Sciatic nerve (tissue), 2 donors: ENCODE data around the gene APBB2. TPM values are rescaled to one million over a fixed set of nuclear protein-coding genes. Genes with fewer than 3 reads are reported as not detected.

Experiments used
- ATAC-seq: fragments of 200-7000 bp; cut with Tn5 transposase; one replicate; pipeline ENCODE4 v1.9.1; 2020; ENCODE audit warnings: mild to moderate bottlenecking, moderate library complexity
- DNase-seq: peaks from one replicate; pipeline ENCODE4 v3.0.0-alpha.2; 2020; ENCODE audit warnings: low spot score
- intact Hi-C: fragments of 100-400 bp; cut with DNase I; formaldehyde crosslinking; loops from one replicate; pipeline ENCODE4 v1.14.2; 2022
- total RNA-seq: library from RNA; stranded (reverse); fragmentation: NEBNext Ultra II Directional; extraction: Animal tissue kit (Norgen Biotek cat#: 25700); gene quantifications from one replicate; pipeline ENCODE4 v1.2.1, GENCODE V29; 2021
- donor health status: DM: no; HTN: no; CAD: no.
- donor health status: DM: no; HTN: no; CAD: no.

Gene APBB2
- total RNA-seq, 1 donor from 2014 or later, result 147 TPM

- ATAC-seq (peak; percentile 64), DNase-seq (peak; percentile 80)
- intact Hi-C loops, result no loop called here
These were observed 67.4 kb downstream of the APBB2 start for GRCh38 chr4:41146716-41147506.

GRCh38 chr4:41146196-41146595 is 68.1 kb downstream of the APBB2 start:
- intact Hi-C loops, result no loop called here
- DNase-seq (no peak), ATAC-seq (no peak)

- DNase-seq (no peak), ATAC-seq (no peak)
- intact Hi-C loops, result no loop called here
These were observed 68.7 kb downstream of the APBB2 start for GRCh38 chr4:41145571-41146078.

GRCh38 chr4:41144812-41145211 is 69.5 kb downstream of the APBB2 start:
- intact Hi-C loops, result no loop called here

GRCh38 chr4:41144040-41144379 is 70.3 kb downstream of the APBB2 start:
- intact Hi-C loops, result no loop called here

More at GRCh38 chr4:41144812-41145211, 69.5 kb downstream of the APBB2 start:
- no peak for ATAC-seq
- DNase-seq, result no peak

GRCh38 chr4:41143311-41144039 is 70.9 kb downstream of the APBB2 start:
- intact Hi-C loops, result no loop called here
- peak; percentile 90 for ATAC-seq
- peak; percentile 72 for DNase-seq

More at GRCh38 chr4:41144040-41144379, 70.3 kb downstream of the APBB2 start:
- ATAC-seq (no peak), DNase-seq (no peak)

- DNase-seq (peak; percentile 78), ATAC-seq (peak; percentile 85)
- intact Hi-C loops, result no loop called here
These were observed 71.7 kb downstream of the APBB2 start for GRCh38 chr4:41142376-41143310.

GRCh38 chr4:41141900-41142299 is 72.4 kb downstream of the APBB2 start:
- no peak for DNase-seq
- intact Hi-C loops, result no loop called here
- ATAC-seq, result no peak

- ATAC-seq (no peak), DNase-seq (no peak)
- intact Hi-C loops, result no loop called here
These were observed 73.9 kb downstream of the APBB2 start for GRCh38 chr4:41140410-41140809.

GRCh38 chr4:41137879-41138278 is 76.5 kb downstream of the APBB2 start:
- intact Hi-C loops, result no loop called here
- no peak for DNase-seq
- no peak for ATAC-seq

GRCh38 chr4:41136456-41136855 is 77.9 kb downstream of the APBB2 start:
- no peak for DNase-seq
- intact Hi-C loops, result no loop called here
- ATAC-seq, result no peak

- no peak for ATAC-seq
- intact Hi-C loops, result no loop called here
- DNase-seq, result no peak
These were observed 78.5 kb downstream of the APBB2 start for GRCh38 chr4:41135801-41136200.

GRCh38 chr4:41134581-41134980 is 79.8 kb downstream of the APBB2 start:
- intact Hi-C loops, result no loop called here
- DNase-seq, result no peak
- ATAC-seq, result peak; percentile 90

GRCh38 chr4:41133454-41134018 is 80.8 kb downstream of the APBB2 start:
- intact Hi-C loops, result no loop called here
- peak; percentile 25 for ATAC-seq

GRCh38 chr4:41132055-41132683 is 82.2 kb downstream of the APBB2 start:
- ATAC-seq (no peak), DNase-seq (no peak)
- intact Hi-C loops, result no loop called here

More at GRCh38 chr4:41133454-41134018, 80.8 kb downstream of the APBB2 start:
- no peak for DNase-seq

- intact Hi-C loops, result no loop called here
- DNase-seq (no peak), ATAC-seq (no peak)
These were observed 84.4 kb downstream of the APBB2 start for GRCh38 chr4:41129936-41130440.

GRCh38 chr4:41129128-41129754 is 85.1 kb downstream of the APBB2 start:
- ATAC-seq, result no peak
- intact Hi-C loops, result no loop called here
- DNase-seq, result no peak
